Left cardiac atrium (tissue), 4 donors: Measurements from ENCODE around the gene KCTD1. TPM values are rescaled to one million over a fixed set of nuclear protein-coding genes. Genes with fewer than 3 reads are reported as not detected.
A peak's percentile ranks its signal among the peaks of the same experiment; 100 is the strongest.

Source experiments
- ATAC-seq, 2 donors: fragments of 200-7000 bp; cut with Tn5 transposase; one replicate each; pipeline ENCODE4 v1.9.1; 2020; ENCODE audit warnings: mild to moderate bottlenecking in 2 of 2, moderate library complexity in 2 of 2
- DNase-seq: peaks from one replicate; pipeline ENCODE4 v3.0.0-alpha.2; 2020
- intact Hi-C, 2 donors: fragments of 100-400 bp; cut with DNase I; formaldehyde crosslinking; loops; one replicate each; pipeline versions ENCODE4 v1.14.1 to v1.15.1; 2022 to 2023
- long read RNA-seq: library from polyadenylated mRNA; unstranded; transcript quantifications from one replicate; pipeline ENCODE4 v2.0.0, GENCODE V29; 2021
- total RNA-seq, 2 donors: library from RNA; stranded (reverse); fragmentation: NEBNext Ultra II Directional; extraction: Animal tissue kit (Norgen Biotek cat#: 25700); gene quantifications; one replicate each; pipeline ENCODE4 v1.2.1, GENCODE V29; 2021
- donor health status: DM: no; HTN: yes; CAD: no.
- donor health status: DM: no; HTN: yes; CAD: no; lungs with severe emphysema.
- donor health status: DM: yes; HTN: yes; CAD: no.
- donor health status: Dilated cardiomyopathy.

KCTD1 gene
- 10 to 100 TPM; 35.6 to 42.2 TPM for total RNA-seq
- long read RNA-seq, partial matches to known transcripts: 2 of 13 reads
- long read RNA-seq, other reads (novel, unspliced or antisense): 4 of 13 reads

GRCh38 chr18:26548415-26549262 is at the start of gene KCTD1:
Gene KCTD1, minus strand, starts transcription at chr18:26548553. Its CDS starts 17 bp downstream, at chr18:26548536.
- DNase-seq (peak; percentile 89), ATAC-seq (peak; percentile 58 to 69)
- intact Hi-C loops: loop anchor here in 1 of 2 donors (5.0 to 10.0 kb wide), 3 partner anchors 41 to 106 kb away; no protein-coding TSS in a partner anchor

- ATAC-seq (no peak), DNase-seq (no peak)
- intact Hi-C loops: no loop called here
Measured at GRCh38 chr18:26593365-26594320, 45.3 kb upstream of the KCTD1 start.

DNA sequence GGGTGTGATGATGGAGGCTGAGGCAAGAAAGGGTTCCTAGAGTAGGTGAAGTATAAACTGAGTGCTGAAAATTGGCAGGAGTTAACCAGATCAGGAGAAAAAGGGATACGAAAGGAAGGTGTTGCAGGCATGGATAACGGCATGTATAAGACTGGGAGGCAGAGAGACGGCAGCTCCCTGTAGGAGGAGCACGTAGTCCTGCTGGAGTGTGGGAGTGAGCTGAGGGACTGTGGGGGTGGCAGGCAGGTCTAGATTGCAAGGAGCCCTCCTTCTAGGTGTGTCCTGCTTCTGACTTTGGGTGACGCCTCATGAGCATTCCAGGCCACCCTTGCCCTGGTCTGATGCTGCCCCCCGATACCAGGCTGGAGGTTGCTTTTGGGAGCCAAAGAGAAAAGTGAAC is 36.4 kb upstream of the KCTD1 start:
- intact Hi-C loops: no loop called here
- no peak for ATAC-seq
- DNase-seq: no peak

GRCh38 chr18:26579941-26580618 is 31.7 kb upstream of the KCTD1 start:
- ATAC-seq (no peak), DNase-seq (no peak)
- intact Hi-C loops: no loop called here

- no peak for DNase-seq
- intact Hi-C loops: no loop called here
- no peak for ATAC-seq
Measured at GRCh38 chr18:26575865-26576217, 27.5 kb upstream of the KCTD1 start.

GRCh38 chr18:26574958-26575864 is 26.9 kb upstream of the KCTD1 start:
- intact Hi-C loops: no loop called here
- DNase-seq (peak; percentile 57), ATAC-seq (peak; percentile 47 to 66)

DNA sequence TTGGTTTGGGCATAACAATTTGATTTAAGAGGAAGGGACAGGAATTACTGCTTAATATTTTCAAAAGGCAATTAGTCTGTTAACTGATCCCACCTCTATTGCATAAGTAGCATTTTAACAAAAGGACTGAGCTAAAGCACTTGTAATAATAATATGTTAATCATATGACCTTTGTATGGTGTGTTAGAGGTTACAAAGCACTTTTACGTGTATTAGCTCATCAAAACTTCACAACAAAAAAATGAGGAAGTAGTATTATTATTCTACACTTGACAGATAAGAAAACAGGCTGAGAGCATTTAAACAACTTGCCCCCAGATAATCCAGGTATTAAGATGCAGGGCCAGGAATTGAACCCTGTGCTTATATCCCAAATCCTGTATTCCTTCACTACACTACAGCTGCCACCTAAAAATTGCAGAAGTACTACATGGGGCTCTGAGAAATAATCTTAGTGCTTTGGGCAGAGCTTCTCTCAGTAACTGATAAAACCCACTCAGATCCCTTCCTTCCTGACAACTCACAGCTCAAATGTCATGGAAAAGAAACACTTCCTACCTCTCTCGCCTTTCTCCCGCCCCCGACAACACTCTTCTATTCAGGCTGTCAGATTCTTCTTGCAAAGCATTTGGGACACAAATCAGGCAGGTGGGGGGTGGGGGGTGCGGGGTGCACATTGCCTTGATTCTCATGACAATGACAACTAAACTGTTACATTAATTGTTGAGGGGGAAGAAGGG is 20.7 kb upstream of the KCTD1 start:
- DNase-seq: no peak
- intact Hi-C loops: no loop called here
- ATAC-seq: no peak

- no peak for DNase-seq
- ATAC-seq: no peak
- intact Hi-C loops: no loop called here
Measured at GRCh38 chr18:26568513-26568912, 20.2 kb upstream of the KCTD1 start.

DNA sequence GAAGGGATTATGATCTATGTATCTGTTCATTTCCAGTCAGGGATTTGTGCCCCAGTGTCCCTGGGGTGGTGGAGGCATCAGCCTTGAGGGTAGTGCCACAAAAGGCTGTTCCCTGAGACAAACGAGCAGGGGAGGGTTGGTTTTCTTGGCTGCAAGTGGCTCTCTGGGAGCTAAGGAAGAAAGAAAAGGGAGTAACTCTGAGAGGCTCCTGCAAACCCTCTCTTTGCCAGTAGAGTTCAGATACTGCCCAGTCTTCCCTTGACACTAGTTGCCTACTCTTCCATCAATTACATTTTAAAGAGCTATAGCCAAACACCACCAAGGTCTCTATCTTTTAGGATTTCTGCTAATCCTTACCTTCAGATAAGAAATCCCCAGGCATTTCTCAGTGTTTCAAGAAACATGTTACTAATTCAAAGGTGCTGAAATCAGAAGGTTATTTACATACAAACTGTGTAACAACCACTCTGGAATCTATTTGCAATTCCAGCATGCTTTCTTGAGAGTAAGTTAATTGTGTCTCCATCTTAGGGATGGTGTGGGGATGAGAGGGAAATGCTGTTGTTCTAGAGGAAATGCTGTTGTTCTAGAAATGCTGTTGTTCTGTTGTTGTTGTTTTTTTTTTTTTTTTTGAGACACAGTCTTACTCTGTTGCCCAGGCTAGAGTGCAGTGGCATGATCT is 18.7 kb upstream of the KCTD1 start:
- DNase-seq: no peak
- intact Hi-C loops: no loop called here

DNA sequence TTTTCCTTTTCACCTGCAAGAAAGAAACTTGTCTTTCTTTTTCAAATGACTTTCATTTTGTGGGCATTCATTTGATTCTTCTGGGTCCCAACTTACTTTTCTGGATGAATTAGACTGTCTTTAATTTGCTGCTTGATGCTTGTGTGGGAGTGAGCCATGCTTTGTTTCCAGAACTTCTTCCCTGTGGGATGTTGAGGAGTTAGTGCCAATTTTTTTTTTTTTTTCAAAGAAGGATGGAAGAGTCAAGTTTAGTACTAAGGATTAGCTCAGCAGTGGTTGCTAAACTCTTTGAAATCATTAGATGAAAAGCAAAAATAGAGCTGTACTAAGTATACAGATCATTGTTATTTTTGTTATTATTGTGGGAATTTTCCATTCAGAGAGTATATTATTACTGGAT is 17.2 kb upstream of the KCTD1 start:
- ATAC-seq (no peak), DNase-seq (no peak)
- intact Hi-C loops: no loop called here

More for the DNA sequence above, 18.7 kb upstream of the KCTD1 start:
- no peak for ATAC-seq

DNA sequence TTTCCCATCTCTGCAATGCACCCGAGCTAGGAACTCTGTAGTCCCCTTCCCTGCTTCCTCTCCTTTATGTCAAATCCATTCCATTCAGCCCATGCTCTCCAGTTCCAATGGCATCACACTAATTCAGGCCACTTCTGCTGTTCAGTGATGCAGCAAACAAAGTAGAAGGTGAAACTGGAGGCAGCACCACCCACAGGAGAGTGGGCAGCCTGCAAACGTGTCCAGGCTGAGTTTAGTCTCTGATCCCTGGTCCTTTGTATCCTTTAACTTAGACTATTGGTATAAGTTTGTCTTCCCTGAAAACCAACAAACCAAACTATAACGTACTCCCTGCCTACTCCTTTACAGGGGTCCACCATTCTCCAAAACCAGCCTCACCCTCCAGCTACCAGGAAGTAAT is 14.7 kb upstream of the KCTD1 start:
- no peak for ATAC-seq
- DNase-seq: no peak
- intact Hi-C loops: no loop called here

DNA sequence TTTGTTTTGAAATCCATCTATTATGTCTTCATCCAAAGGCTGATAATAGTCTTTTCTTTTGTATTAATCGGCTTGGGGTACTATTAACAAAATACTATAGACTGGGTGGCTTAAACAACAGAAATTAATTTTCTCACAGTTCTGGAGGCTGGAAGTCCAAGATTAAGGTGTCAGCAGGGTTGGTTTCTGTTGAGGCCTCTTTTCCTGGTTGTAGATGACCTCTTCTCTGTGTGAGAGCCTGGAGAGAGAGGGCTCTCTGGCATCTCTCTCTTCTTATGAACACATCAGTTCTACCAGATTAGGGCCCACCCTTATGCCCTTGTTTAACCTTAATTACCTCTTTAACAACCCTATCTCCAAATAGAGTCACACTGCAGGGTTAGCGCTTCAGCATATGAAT is 14.2 kb upstream of the KCTD1 start:
- no peak for ATAC-seq
- DNase-seq: no peak
- intact Hi-C loops: no loop called here

GRCh38 chr18:26561769-26562168 is 13.4 kb upstream of the KCTD1 start:
- no peak for ATAC-seq
- no peak for DNase-seq
- intact Hi-C loops: no loop called here

GRCh38 chr18:26556573-26556972 is 8.2 kb upstream of the KCTD1 start:
- no peak for DNase-seq
- intact Hi-C loops: no loop called here
- no peak for ATAC-seq

- intact Hi-C loops: no loop called here
- no peak for ATAC-seq
- DNase-seq: no peak
Measured at GRCh38 chr18:26555804-26556553, 7.6 kb upstream of the KCTD1 start.

GRCh38 chr18:26553943-26554342 is 5.6 kb upstream of the KCTD1 start:
- no peak for DNase-seq
- no peak for ATAC-seq
- intact Hi-C loops: no loop called here

- intact Hi-C loops: no loop called here
- ATAC-seq: no peak
- no peak for DNase-seq
Measured at GRCh38 chr18:26551695-26552081, 3.3 kb upstream of the KCTD1 start.
